ENCODE data around the gene ASTN2.

The ASTN2 gene

GRCh38 chr9:116721944-116722343, 692.9 kb downstream of the ASTN2 start:
- no peak for DNase-seq (ENCODE audit: low spot score)
- WGBS, 2 donors (ENCODE audit: extremely low coverage in 2 of 2, insufficient read length in 2 of 2, insufficient replicate concordance in 1 of 2): no CpG with 5 or more reads among the region's 2 CpGs
- H3K9ac ChIP-seq (ENCODE audit: low read depth, low read length, poor library complexity): no peak overlapping the region

GRCh38 chr9:116721411-116721810, 693.4 kb downstream of the ASTN2 start:
- H3K79me1 ChIP-seq (ENCODE audit: low read depth, low read length): no peaks in the 10 kb centered on the region
- peaks cover 0 to 8% (median 0%) of the 10 kb centered on the region in 3 experiments for H3K27me3 ChIP-seq (ENCODE audit: control insufficient read depth in 3 of 3, insufficient read depth in 3 of 3, low read depth in 1 of 3, low read length in 3 of 3)
- no peak overlapping the region for H3K18ac ChIP-seq (ENCODE audit: low read length)
- DNase-seq (ENCODE audit: low spot score): no peak
- no peak overlapping the region for H3K4me3 ChIP-seq (ENCODE audit: low read length in 2 of 2)
- H3K14ac ChIP-seq (ENCODE audit: low read length): no peak overlapping the region
- H3K9me3 ChIP-seq (replicated peaks in 1 of 2; ENCODE audit: control insufficient read depth in 2 of 2, insufficient read depth in 1 of 2, low read depth in 1 of 2, low read length in 2 of 2): peaks cover 2 to 3% of the 10 kb centered on the region in 2 donors
- H4K8ac ChIP-seq (ENCODE audit: low read depth, low read length): no peak overlapping the region
- no peak overlapping the region for H3K4ac ChIP-seq (ENCODE audit: low read length)
- H3K27ac ChIP-seq (replicated peaks; ENCODE audit: low read length): no peak overlapping the region
- no peak overlapping the region for H2AFZ ChIP-seq (ENCODE audit: low read length)
- no peak overlapping the region for H3K23ac ChIP-seq (ENCODE audit: low read depth, low read length, poor library complexity)
- H4K91ac ChIP-seq (ENCODE audit: low read depth, low read length, poor library complexity): no peak overlapping the region
- H2AK5ac ChIP-seq (ENCODE audit: low read depth, low read length): no peak overlapping the region
- no CpG with 5 or more reads among the region's 3 CpGs for WGBS, 2 donors (ENCODE audit: extremely low coverage in 2 of 2, insufficient read length in 2 of 2, insufficient replicate concordance in 1 of 2)
- no peak overlapping the region for H2BK15ac ChIP-seq (ENCODE audit: low read length)
- no peaks in the 10 kb centered on the region for H3K36me3 ChIP-seq (replicated peaks in 1 of 2; ENCODE audit: control insufficient read depth in 2 of 2, insufficient read depth in 2 of 2, low read length in 2 of 2)
- no peak overlapping the region for H2BK120ac ChIP-seq (ENCODE audit: low read depth, low read length)
- H2BK5ac ChIP-seq (ENCODE audit: low read length): no peak overlapping the region
- H2BK12ac ChIP-seq (ENCODE audit: low read length): no peak overlapping the region
- no peak overlapping the region for H3K4me2 ChIP-seq (ENCODE audit: insufficient read depth, low read length, poor library complexity, severe bottlenecking)
- peaks cover 10% of the 10 kb centered on the region in 2 donors for H3K4me1 ChIP-seq (ENCODE audit: control insufficient read depth in 2 of 2, insufficient read depth in 1 of 2, low read depth in 1 of 2, low read length in 2 of 2)
- H3K9ac ChIP-seq (ENCODE audit: low read depth, low read length, poor library complexity): no peak overlapping the region

More at GRCh38 chr9:116721944-116722343, 692.9 kb downstream of the ASTN2 start:
- Histone ChIP-seq H3K14ac (ENCODE audit: low read length) (no peak overlapping the region), H2AK5ac (ENCODE audit: low read depth, low read length) (no peak overlapping the region), H2BK12ac (ENCODE audit: low read length) (no peak overlapping the region), H3K36me3 (replicated peaks in 1 of 2; ENCODE audit: control insufficient read depth in 2 of 2, insufficient read depth in 2 of 2, low read length in 2 of 2) (no peaks in the 10 kb centered on the region), H4K91ac (ENCODE audit: low read depth, low read length, poor library complexity) (no peak overlapping the region), H3K4me2 (ENCODE audit: insufficient read depth, low read length, poor library complexity, severe bottlenecking) (no peak overlapping the region), H3K4me1 (ENCODE audit: control insufficient read depth in 2 of 2, insufficient read depth in 1 of 2, low read depth in 1 of 2, low read length in 2 of 2) (peaks cover 10 to 11% of the 10 kb centered on the region in 2 donors), H4K8ac (ENCODE audit: low read depth, low read length) (no peak overlapping the region), H3K9me3 (replicated peaks in 1 of 2; ENCODE audit: control insufficient read depth in 2 of 2, insufficient read depth in 1 of 2, low read depth in 1 of 2, low read length in 2 of 2) (peaks cover 2 to 3% of the 10 kb centered on the region in 2 donors), H3K23ac (ENCODE audit: low read depth, low read length, poor library complexity) (no peak overlapping the region), H2BK5ac (ENCODE audit: low read length) (no peak overlapping the region), H3K27me3 (ENCODE audit: control insufficient read depth in 3 of 3, insufficient read depth in 3 of 3, low read depth in 1 of 3, low read length in 3 of 3) (peaks cover 0 to 8% (median 0%) of the 10 kb centered on the region in 3 experiments), H3K4ac (ENCODE audit: low read length) (no peak overlapping the region), H2BK15ac (ENCODE audit: low read length) (no peak overlapping the region), H3K79me1 (ENCODE audit: low read depth, low read length) (no peaks in the 10 kb centered on the region), H2AFZ (ENCODE audit: low read length) (no peak overlapping the region), H2BK120ac (ENCODE audit: low read depth, low read length) (no peak overlapping the region), H3K4me3 (ENCODE audit: low read length in 2 of 2) (no peak overlapping the region), H3K18ac (ENCODE audit: low read length) (no peak overlapping the region), H3K27ac (replicated peaks; ENCODE audit: low read length) (no peak overlapping the region)

GRCh38 chr9:116720111-116720510, 694.7 kb downstream of the ASTN2 start:
- Histone ChIP-seq H3K4me3 (ENCODE audit: low read length in 2 of 2) (no peak overlapping the region), H3K4me1 (ENCODE audit: control insufficient read depth in 2 of 2, insufficient read depth in 1 of 2, low read depth in 1 of 2, low read length in 2 of 2) (peaks cover 6 to 10% of the 10 kb centered on the region in 2 donors), H3K27me3 (ENCODE audit: control insufficient read depth in 3 of 3, insufficient read depth in 3 of 3, low read depth in 1 of 3, low read length in 3 of 3) (peaks cover 0 to 8% (median 0%) of the 10 kb centered on the region in 3 experiments), H4K8ac (ENCODE audit: low read depth, low read length) (no peak overlapping the region), H4K91ac (ENCODE audit: low read depth, low read length, poor library complexity) (no peak overlapping the region), H3K9me3 (replicated peaks in 1 of 2; ENCODE audit: control insufficient read depth in 2 of 2, insufficient read depth in 1 of 2, low read depth in 1 of 2, low read length in 2 of 2) (peaks cover 0 to 3% of the 10 kb centered on the region in 2 donors), H2BK120ac (ENCODE audit: low read depth, low read length) (no peak overlapping the region), H2AK5ac (ENCODE audit: low read depth, low read length) (no peak overlapping the region), H3K36me3 (replicated peaks in 1 of 2; ENCODE audit: control insufficient read depth in 2 of 2, insufficient read depth in 2 of 2, low read length in 2 of 2) (no peaks in the 10 kb centered on the region), H3K27ac (replicated peaks; ENCODE audit: low read length) (no peak overlapping the region), H2BK12ac (ENCODE audit: low read length) (no peak overlapping the region), H3K9ac (ENCODE audit: low read depth, low read length, poor library complexity) (no peak overlapping the region), H3K14ac (ENCODE audit: low read length) (no peak overlapping the region), H3K4ac (ENCODE audit: low read length) (no peak overlapping the region), H2BK5ac (ENCODE audit: low read length) (no peak overlapping the region), H3K4me2 (ENCODE audit: insufficient read depth, low read length, poor library complexity, severe bottlenecking) (no peak overlapping the region), H3K79me1 (ENCODE audit: low read depth, low read length) (no peaks in the 10 kb centered on the region), H3K23ac (ENCODE audit: low read depth, low read length, poor library complexity) (no peak overlapping the region), H3K18ac (ENCODE audit: low read length) (no peak overlapping the region), H2AFZ (ENCODE audit: low read length) (no peak overlapping the region), H2BK15ac (ENCODE audit: low read length) (no peak overlapping the region)
- no peak for DNase-seq (ENCODE audit: low spot score)
- no CpG with 5 or more reads among the region's 2 CpGs for WGBS, 2 donors (ENCODE audit: extremely low coverage in 2 of 2, insufficient read length in 2 of 2, insufficient replicate concordance in 1 of 2)

DNA sequence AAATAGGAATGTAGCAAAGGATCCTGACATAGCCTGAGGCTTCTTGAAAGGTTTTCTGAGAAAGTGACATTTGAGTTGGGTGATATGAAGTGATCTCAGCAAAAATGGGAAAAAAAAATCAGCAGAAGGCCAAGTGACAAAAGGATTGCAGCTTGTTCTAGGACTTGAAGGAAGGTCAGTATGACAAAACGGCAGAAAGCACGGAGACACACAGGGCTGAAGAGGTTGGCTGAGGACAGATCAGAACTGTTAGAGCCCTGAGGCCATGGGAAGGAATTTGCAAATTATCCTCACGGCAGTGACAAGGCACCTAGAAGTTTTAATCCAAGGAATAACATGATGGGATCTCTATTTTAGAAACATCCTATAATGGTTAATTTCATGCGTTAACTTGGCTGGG, 696.7 kb downstream of the ASTN2 start:
- no peaks in the 10 kb centered on the region for H3K36me3 ChIP-seq (replicated peaks in 1 of 2; ENCODE audit: control insufficient read depth in 2 of 2, insufficient read depth in 2 of 2, low read length in 2 of 2)
- H3K9me3 ChIP-seq (replicated peaks in 1 of 2; ENCODE audit: control insufficient read depth in 2 of 2, insufficient read depth in 1 of 2, low read depth in 1 of 2, low read length in 2 of 2): peaks cover 0 to 3% of the 10 kb centered on the region in 2 donors
- H3K4me2 ChIP-seq (ENCODE audit: insufficient read depth, low read length, poor library complexity, severe bottlenecking): no peak overlapping the region
- H3K18ac ChIP-seq (ENCODE audit: low read length): no peak overlapping the region
- peaks cover 8 to 10% of the 10 kb centered on the region in 2 donors for H3K4me1 ChIP-seq (ENCODE audit: control insufficient read depth in 2 of 2, insufficient read depth in 1 of 2, low read depth in 1 of 2, low read length in 2 of 2)
- H3K79me1 ChIP-seq (ENCODE audit: low read depth, low read length): no peaks in the 10 kb centered on the region
- H2BK5ac ChIP-seq (ENCODE audit: low read length): no peak overlapping the region
- no peak overlapping the region for H3K27ac ChIP-seq (replicated peaks; ENCODE audit: low read length)
- H4K91ac ChIP-seq (ENCODE audit: low read depth, low read length, poor library complexity): no peak overlapping the region
- no peak overlapping the region for H3K14ac ChIP-seq (ENCODE audit: low read length)
- H3K4me3 ChIP-seq (ENCODE audit: low read length in 2 of 2): no peak overlapping the region
- no peak overlapping the region for H2BK15ac ChIP-seq (ENCODE audit: low read length)
- no peak for DNase-seq (ENCODE audit: low spot score)
- no peak overlapping the region for H3K4ac ChIP-seq (ENCODE audit: low read length)
- no CpG with 5 or more reads among the region's 4 CpGs for WGBS, 2 donors (ENCODE audit: extremely low coverage in 2 of 2, insufficient read length in 2 of 2, insufficient replicate concordance in 1 of 2)
- H2AK5ac ChIP-seq (ENCODE audit: low read depth, low read length): no peak overlapping the region
- H2AFZ ChIP-seq (ENCODE audit: low read length): no peak overlapping the region
- no peak overlapping the region for H3K23ac ChIP-seq (ENCODE audit: low read depth, low read length, poor library complexity)
- no peak overlapping the region for H4K8ac ChIP-seq (ENCODE audit: low read depth, low read length)
- peaks cover 0 to 6% (median 0%) of the 10 kb centered on the region in 3 experiments for H3K27me3 ChIP-seq (ENCODE audit: control insufficient read depth in 3 of 3, insufficient read depth in 3 of 3, low read depth in 1 of 3, low read length in 3 of 3)
- no peak overlapping the region for H3K9ac ChIP-seq (ENCODE audit: low read depth, low read length, poor library complexity)
- no peak overlapping the region for H2BK12ac ChIP-seq (ENCODE audit: low read length)
- no peak overlapping the region for H2BK120ac ChIP-seq (ENCODE audit: low read depth, low read length)
